Loucy (cell line): ENCODE data around the gene ACP7.

Experiments
- EZH2phosphoT487 ChIP-seq: fragments of 200-600 bp; IDR thresholded peaks from 2 replicates; pipeline ENCODE4 v1.6.1; 2018; ENCODE audit warnings: antibody characterized with exemption, mild to moderate bottlenecking, moderate library complexity, borderline replicate concordance
- TF ChIP-seq, protein P1 (sequence below): fragments of 200-600 bp; sonication (generic); conservative IDR thresholded peaks from 2 replicates; pipeline ENCODE4 v1.5.1; 2014; ENCODE audit warnings: mild to moderate bottlenecking, antibody characterized with exemption, low read length

- TF ChIP-seq, protein P1, sequence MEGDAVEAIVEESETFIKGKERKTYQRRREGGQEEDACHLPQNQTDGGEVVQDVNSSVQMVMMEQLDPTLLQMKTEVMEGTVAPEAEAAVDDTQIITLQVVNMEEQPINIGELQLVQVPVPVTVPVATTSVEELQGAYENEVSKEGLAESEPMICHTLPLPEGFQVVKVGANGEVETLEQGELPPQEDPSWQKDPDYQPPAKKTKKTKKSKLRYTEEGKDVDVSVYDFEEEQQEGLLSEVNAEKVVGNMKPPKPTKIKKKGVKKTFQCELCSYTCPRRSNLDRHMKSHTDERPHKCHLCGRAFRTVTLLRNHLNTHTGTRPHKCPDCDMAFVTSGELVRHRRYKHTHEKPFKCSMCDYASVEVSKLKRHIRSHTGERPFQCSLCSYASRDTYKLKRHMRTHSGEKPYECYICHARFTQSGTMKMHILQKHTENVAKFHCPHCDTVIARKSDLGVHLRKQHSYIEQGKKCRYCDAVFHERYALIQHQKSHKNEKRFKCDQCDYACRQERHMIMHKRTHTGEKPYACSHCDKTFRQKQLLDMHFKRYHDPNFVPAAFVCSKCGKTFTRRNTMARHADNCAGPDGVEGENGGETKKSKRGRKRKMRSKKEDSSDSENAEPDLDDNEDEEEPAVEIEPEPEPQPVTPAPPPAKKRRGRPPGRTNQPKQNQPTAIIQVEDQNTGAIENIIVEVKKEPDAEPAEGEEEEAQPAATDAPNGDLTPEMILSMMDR: no peak
- TF ChIP-seq EZH2phosphoT487: no peak
These were observed 56.4 kb downstream of the ACP7 start for GRCh38 chr19:39140594-39140993.
